ENCODE results near the gene CDH23. TPM values are rescaled to one million over a fixed set of nuclear protein-coding genes. Genes with fewer than 3 reads are reported as not detected.
A peak's percentile ranks its signal among the peaks of the same experiment; 100 is the strongest.

Gene CDH23
- total and polyA plus RNA-seq, 9 of the 15 experiments (the other 6 are each of a cell fraction or from before 2014, with no cell fraction given), result 0.18 to 1.2 (median 0.47) TPM

GRCh38 chr10:71378336-71379117, 18.2 kb upstream of the CDH23 start (continued):
- TF ChIP-seq ZFP91 (CRISPR knock-in tag; IDR thresholded peaks at IDR 0.05), result no peak
- no peak for TF ChIP-seq ASH1L (IDR thresholded peaks at IDR 0.05; ENCODE audit: borderline replicate concordance, low read depth, partially characterized antibody)
- TF ChIP-seq E4F1 (CRISPR knock-in tag; IDR thresholded peaks at IDR 0.05; ENCODE audit: borderline replicate concordance), result no peak
- TF ChIP-seq MTA1 (IDR thresholded peaks at IDR 0.05; ENCODE audit: borderline replicate concordance), result peak; percentile 22; the same call in 1 of the 2 replicates
- TF ChIP-seq ZNF316 (IDR thresholded peaks at IDR 0.05), result no peak
- peak; percentile 15 to 48; a peak in 1 of 4 replicates for TF ChIP-seq TEAD1 (CRISPR knock-in tag; IDR thresholded peaks at IDR 0.05)
- TF ChIP-seq HMBOX1 (IDR thresholded peaks at IDR 0.05), result peak; percentile 79
- no peak for TF ChIP-seq POLR2G (IDR thresholded peaks at IDR 0.05; ENCODE audit: low read depth, low read length)
- TF ChIP-seq BHLHE40 (IDR thresholded peaks at IDR 0.05; ENCODE audit: low read length), result no peak
- TF ChIP-seq TARDBP (IDR thresholded peaks at IDR 0.05), result no peak
- TF ChIP-seq TRIM25 (IDR thresholded peaks at IDR 0.05; ENCODE audit: borderline replicate concordance), result no peak
- TF ChIP-seq ZNF263 (CRISPR knock-in tag; IDR thresholded peaks at IDR 0.05; ENCODE audit: borderline replicate concordance), result peak; percentile 90
- TF ChIP-seq ELF2 (CRISPR knock-in tag; IDR thresholded peaks at IDR 0.05), result peak; percentile 61; the same call in 1 of the 2 replicates
- peak; percentile 17; the same call in 1 of the 2 replicates for TF ChIP-seq SOX6 (IDR thresholded peaks at IDR 0.05)
